Ovary (tissue), 3 donors: ENCODE data around the gene KLHDC8A.

Source experiments
- CTCF ChIP-seq, 3 donors: fragments of 450-650 bp in 2 of 3; fragments of 200-600 bp in 1 of 3; IDR thresholded peaks; one replicate each; pipeline versions ENCODE4 v1.5.1 to v1.8.0; 2016 to 2022; ENCODE audit warnings: antibody characterized with exemption in 3 of 3, mild to moderate bottlenecking in 1 of 3
- EP300 ChIP-seq: sonication (generic); formaldehyde crosslinking; IDR thresholded peaks from one replicate; pipeline ENCODE4 v1.6.1; 2017; ENCODE audit warnings: antibody characterized with exemption
- POLR2A ChIP-seq: fragments of 450-650 bp; IDR thresholded peaks from one replicate; pipeline ENCODE4 v1.6.1; 2017; ENCODE audit warnings: antibody characterized with exemption, mild to moderate bottlenecking, moderate library complexity
- donor health status: DM: no; HTN: no; CAD: no.

DNA sequence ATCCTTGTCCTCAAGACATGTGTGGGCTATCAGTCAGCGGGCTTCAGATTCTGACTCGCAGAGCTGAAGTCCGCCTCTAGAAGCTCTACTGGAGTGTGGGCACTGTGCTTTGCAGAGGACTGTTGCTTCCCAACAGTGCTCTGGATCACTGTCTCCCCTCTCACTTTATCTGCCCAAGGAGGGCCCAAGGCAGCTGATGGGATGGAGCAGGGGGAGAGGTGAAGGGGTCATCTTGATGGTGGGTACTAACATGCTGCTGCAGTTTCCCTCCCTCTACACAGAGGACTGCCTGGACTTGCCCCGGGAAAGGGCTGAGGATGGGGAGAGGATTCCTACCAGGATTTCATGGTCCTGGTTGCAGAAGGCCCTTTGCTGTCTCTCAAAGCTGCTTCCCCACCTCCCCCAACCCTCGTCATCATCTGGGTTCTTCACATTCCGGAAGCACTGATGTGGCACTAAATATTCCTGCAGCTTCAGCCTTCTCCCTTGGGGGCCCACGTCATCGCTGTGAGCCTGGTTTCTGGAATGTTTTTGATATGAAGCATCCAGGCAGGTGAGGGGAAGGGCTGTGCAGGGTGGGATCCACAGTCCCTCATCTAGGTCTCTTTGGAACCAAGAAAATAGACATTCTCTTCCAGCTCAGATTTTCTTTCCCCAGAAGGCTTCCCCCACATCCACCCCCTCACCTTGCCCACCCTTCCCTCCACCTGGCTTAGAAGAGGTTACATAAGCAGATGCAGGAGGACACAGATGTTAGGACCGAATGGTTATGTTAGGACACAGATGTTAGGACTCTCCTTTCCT is 58.3 kb downstream of the KLHDC8A start:
- TF ChIP-seq EP300 (no peak), CTCF (IDR thresholded peaks at IDR 0.05) (no peak), POLR2A (no peak)
